Measurements from ENCODE around the gene XIRP2.
"Not testable (repeated sequence)": the region's sequence is repeated elsewhere in the genome, so short reads cannot be mapped to it uniquely, and the experiment has no call there.

- TF ChIP-seq, protein P1, sequence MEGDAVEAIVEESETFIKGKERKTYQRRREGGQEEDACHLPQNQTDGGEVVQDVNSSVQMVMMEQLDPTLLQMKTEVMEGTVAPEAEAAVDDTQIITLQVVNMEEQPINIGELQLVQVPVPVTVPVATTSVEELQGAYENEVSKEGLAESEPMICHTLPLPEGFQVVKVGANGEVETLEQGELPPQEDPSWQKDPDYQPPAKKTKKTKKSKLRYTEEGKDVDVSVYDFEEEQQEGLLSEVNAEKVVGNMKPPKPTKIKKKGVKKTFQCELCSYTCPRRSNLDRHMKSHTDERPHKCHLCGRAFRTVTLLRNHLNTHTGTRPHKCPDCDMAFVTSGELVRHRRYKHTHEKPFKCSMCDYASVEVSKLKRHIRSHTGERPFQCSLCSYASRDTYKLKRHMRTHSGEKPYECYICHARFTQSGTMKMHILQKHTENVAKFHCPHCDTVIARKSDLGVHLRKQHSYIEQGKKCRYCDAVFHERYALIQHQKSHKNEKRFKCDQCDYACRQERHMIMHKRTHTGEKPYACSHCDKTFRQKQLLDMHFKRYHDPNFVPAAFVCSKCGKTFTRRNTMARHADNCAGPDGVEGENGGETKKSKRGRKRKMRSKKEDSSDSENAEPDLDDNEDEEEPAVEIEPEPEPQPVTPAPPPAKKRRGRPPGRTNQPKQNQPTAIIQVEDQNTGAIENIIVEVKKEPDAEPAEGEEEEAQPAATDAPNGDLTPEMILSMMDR (IDR thresholded peaks at IDR 0.05) = not testable (repeated sequence)
- TF ChIP-seq POLR2A (IDR thresholded peaks at IDR 0.05) = not testable (repeated sequence)
These were observed 210.7 kb downstream of the XIRP2 start for GRCh38 chr2:167098931-167099330.
